ENCODE results near the gene EDAR.

The EDAR gene

GRCh38 chr2:108949316-108950239 is 39.4 kb downstream of the EDAR start:
- no peak overlapping the region for H3K4me3 ChIP-seq (ENCODE audit: low read length in 2 of 2)
- H3K4me1 ChIP-seq (ENCODE audit: control insufficient read depth, insufficient read depth, low read length): no peaks in the 10 kb centered on the region
- H3K9ac ChIP-seq (ENCODE audit: low read length in 2 of 2): no peak overlapping the region
- H3K27me3 ChIP-seq (ENCODE audit: control insufficient read depth in 1 of 2, insufficient read depth in 2 of 2, low read length in 2 of 2): no peaks in the 10 kb centered on the region
- no peak overlapping the region for H3K27ac ChIP-seq (ENCODE audit: low read length)
- peaks cover 0 to 10% of the 10 kb centered on the region in 2 donors for H3K9me3 ChIP-seq (ENCODE audit: control insufficient read depth in 2 of 2, low read length in 2 of 2)
- no peaks in the 10 kb centered on the region for H3K36me3 ChIP-seq (ENCODE audit: control insufficient read depth in 2 of 2, insufficient read depth in 2 of 2, low read length in 2 of 2)

- no peaks in the 10 kb centered on the region for H3K36me3 ChIP-seq (ENCODE audit: control insufficient read depth in 2 of 2, insufficient read depth in 2 of 2, low read length in 2 of 2)
- H3K4me3 ChIP-seq (ENCODE audit: low read length in 2 of 2): no peak overlapping the region
- no peak overlapping the region for H3K9ac ChIP-seq (ENCODE audit: low read length in 2 of 2)
- no peaks in the 10 kb centered on the region for H3K27me3 ChIP-seq (ENCODE audit: control insufficient read depth in 1 of 2, insufficient read depth in 2 of 2, low read length in 2 of 2)
- no peak overlapping the region for H3K27ac ChIP-seq (ENCODE audit: low read length)
- peaks cover 0 to 10% of the 10 kb centered on the region in 2 donors for H3K9me3 ChIP-seq (ENCODE audit: control insufficient read depth in 2 of 2, low read length in 2 of 2)
- H3K4me1 ChIP-seq (ENCODE audit: control insufficient read depth, insufficient read depth, low read length): no peaks in the 10 kb centered on the region
Observed at GRCh38 chr2:108947271-108947907, 41.6 kb downstream of the EDAR start.

- H3K4me3 ChIP-seq (ENCODE audit: low read length in 2 of 2): no peak overlapping the region
- peaks cover 0 to 6% of the 10 kb centered on the region in 2 donors for H3K9me3 ChIP-seq (ENCODE audit: control insufficient read depth in 2 of 2, low read length in 2 of 2)
- H3K4me1 ChIP-seq (ENCODE audit: control insufficient read depth, insufficient read depth, low read length): no peaks in the 10 kb centered on the region
Observed at GRCh38 chr2:108946442-108946841, 42.6 kb downstream of the EDAR start.

GRCh38 chr2:108945969-108946368 is 43.1 kb downstream of the EDAR start:
- H3K27ac ChIP-seq (ENCODE audit: low read length): no peak overlapping the region
- no peaks in the 10 kb centered on the region for H3K4me1 ChIP-seq (ENCODE audit: control insufficient read depth, insufficient read depth, low read length)
- H3K27me3 ChIP-seq (ENCODE audit: control insufficient read depth in 1 of 2, insufficient read depth in 2 of 2, low read length in 2 of 2): no peaks in the 10 kb centered on the region
- no peak overlapping the region for H3K4me3 ChIP-seq (ENCODE audit: low read length in 2 of 2)
- H3K9me3 ChIP-seq (ENCODE audit: control insufficient read depth in 2 of 2, low read length in 2 of 2): peaks cover 0 to 6% of the 10 kb centered on the region in 2 donors
- H3K36me3 ChIP-seq (ENCODE audit: control insufficient read depth in 2 of 2, insufficient read depth in 2 of 2, low read length in 2 of 2): no peaks in the 10 kb centered on the region
- no peak overlapping the region for H3K9ac ChIP-seq (ENCODE audit: low read length in 2 of 2)

More at GRCh38 chr2:108946442-108946841, 42.6 kb downstream of the EDAR start:
- Histone ChIP-seq H3K9ac (ENCODE audit: low read length in 2 of 2) (no peak overlapping the region), H3K27ac (ENCODE audit: low read length) (no peak overlapping the region), H3K36me3 (ENCODE audit: control insufficient read depth in 2 of 2, insufficient read depth in 2 of 2, low read length in 2 of 2) (no peaks in the 10 kb centered on the region), H3K27me3 (ENCODE audit: control insufficient read depth in 1 of 2, insufficient read depth in 2 of 2, low read length in 2 of 2) (no peaks in the 10 kb centered on the region)

GRCh38 chr2:108944601-108945331 is 44.3 kb downstream of the EDAR start:
- Histone ChIP-seq H3K36me3 (ENCODE audit: control insufficient read depth in 2 of 2, insufficient read depth in 2 of 2, low read length in 2 of 2) (no peaks in the 10 kb centered on the region), H3K9ac (ENCODE audit: low read length in 2 of 2) (no peak overlapping the region), H3K27me3 (ENCODE audit: control insufficient read depth in 1 of 2, insufficient read depth in 2 of 2, low read length in 2 of 2) (no peaks in the 10 kb centered on the region), H3K4me1 (ENCODE audit: control insufficient read depth, insufficient read depth, low read length) (no peaks in the 10 kb centered on the region), H3K9me3 (ENCODE audit: control insufficient read depth in 2 of 2, low read length in 2 of 2) (peaks cover 0 to 6% of the 10 kb centered on the region in 2 donors), H3K4me3 (ENCODE audit: low read length in 2 of 2) (no peak overlapping the region), H3K27ac (ENCODE audit: low read length) (no peak overlapping the region)

- Histone ChIP-seq H3K9me3 (ENCODE audit: control insufficient read depth in 2 of 2, low read length in 2 of 2) (peaks cover 0 to 6% of the 10 kb centered on the region in 2 donors), H3K27me3 (ENCODE audit: control insufficient read depth in 1 of 2, insufficient read depth in 2 of 2, low read length in 2 of 2) (no peaks in the 10 kb centered on the region), H3K4me1 (ENCODE audit: control insufficient read depth, insufficient read depth, low read length) (no peaks in the 10 kb centered on the region), H3K4me3 (ENCODE audit: low read length in 2 of 2) (no peak overlapping the region), H3K27ac (ENCODE audit: low read length) (no peak overlapping the region), H3K9ac (ENCODE audit: low read length in 2 of 2) (no peak overlapping the region), H3K36me3 (ENCODE audit: control insufficient read depth in 2 of 2, insufficient read depth in 2 of 2, low read length in 2 of 2) (no peaks in the 10 kb centered on the region)
Observed at GRCh38 chr2:108943751-108944150, 45.3 kb downstream of the EDAR start.

GRCh38 chr2:108942888-108943287 is 46.1 kb downstream of the EDAR start:
- H3K27me3 ChIP-seq (ENCODE audit: control insufficient read depth in 1 of 2, insufficient read depth in 2 of 2, low read length in 2 of 2): no peaks in the 10 kb centered on the region
- no peaks in the 10 kb centered on the region for H3K4me1 ChIP-seq (ENCODE audit: control insufficient read depth, insufficient read depth, low read length)

GRCh38 chr2:108942231-108942825 is 46.7 kb downstream of the EDAR start:
- no peaks in the 10 kb centered on the region for H3K36me3 ChIP-seq (ENCODE audit: control insufficient read depth in 2 of 2, insufficient read depth in 2 of 2, low read length in 2 of 2)
- no peak overlapping the region for H3K9ac ChIP-seq (ENCODE audit: low read length in 2 of 2)
- no peak overlapping the region for H3K4me3 ChIP-seq (ENCODE audit: low read length in 2 of 2)
- H3K4me1 ChIP-seq (ENCODE audit: control insufficient read depth, insufficient read depth, low read length): no peaks in the 10 kb centered on the region
- no peaks in the 10 kb centered on the region for H3K27me3 ChIP-seq (ENCODE audit: control insufficient read depth in 1 of 2, insufficient read depth in 2 of 2, low read length in 2 of 2)
- peaks cover 0 to 3% of the 10 kb centered on the region in 2 donors for H3K9me3 ChIP-seq (ENCODE audit: control insufficient read depth in 2 of 2, low read length in 2 of 2)
- no peak overlapping the region for H3K27ac ChIP-seq (ENCODE audit: low read length)

More at GRCh38 chr2:108942888-108943287, 46.1 kb downstream of the EDAR start:
- no peak overlapping the region for H3K4me3 ChIP-seq (ENCODE audit: low read length in 2 of 2)
- no peak overlapping the region for H3K9ac ChIP-seq (ENCODE audit: low read length in 2 of 2)
- no peaks in the 10 kb centered on the region for H3K36me3 ChIP-seq (ENCODE audit: control insufficient read depth in 2 of 2, insufficient read depth in 2 of 2, low read length in 2 of 2)
- H3K27ac ChIP-seq (ENCODE audit: low read length): no peak overlapping the region
- peaks cover 0 to 6% of the 10 kb centered on the region in 2 donors for H3K9me3 ChIP-seq (ENCODE audit: control insufficient read depth in 2 of 2, low read length in 2 of 2)

- Histone ChIP-seq H3K27me3 (ENCODE audit: control insufficient read depth in 1 of 2, insufficient read depth in 2 of 2, low read length in 2 of 2) (no peaks in the 10 kb centered on the region), H3K9ac (ENCODE audit: low read length in 2 of 2) (no peak overlapping the region), H3K27ac (ENCODE audit: low read length) (no peak overlapping the region), H3K4me3 (ENCODE audit: low read length in 2 of 2) (no peak overlapping the region), H3K4me1 (ENCODE audit: control insufficient read depth, insufficient read depth, low read length) (no peaks in the 10 kb centered on the region), H3K9me3 (ENCODE audit: control insufficient read depth in 2 of 2, low read length in 2 of 2) (no peaks in the 10 kb centered on the region), H3K36me3 (ENCODE audit: control insufficient read depth in 2 of 2, insufficient read depth in 2 of 2, low read length in 2 of 2) (no peaks in the 10 kb centered on the region)
Observed at GRCh38 chr2:108941767-108942166, 47.3 kb downstream of the EDAR start.

GRCh38 chr2:108941161-108941665 is 47.8 kb downstream of the EDAR start:
- H3K9me3 ChIP-seq (ENCODE audit: control insufficient read depth in 2 of 2, low read length in 2 of 2): no peaks in the 10 kb centered on the region
- H3K36me3 ChIP-seq (ENCODE audit: control insufficient read depth in 2 of 2, insufficient read depth in 2 of 2, low read length in 2 of 2): no peaks in the 10 kb centered on the region
- H3K4me3 ChIP-seq (ENCODE audit: low read length in 2 of 2): no peak overlapping the region
- H3K27ac ChIP-seq (ENCODE audit: low read length): no peak overlapping the region
- H3K4me1 ChIP-seq (ENCODE audit: control insufficient read depth, insufficient read depth, low read length): no peaks in the 10 kb centered on the region
- H3K27me3 ChIP-seq (ENCODE audit: control insufficient read depth in 1 of 2, insufficient read depth in 2 of 2, low read length in 2 of 2): no peaks in the 10 kb centered on the region
- no peak overlapping the region for H3K9ac ChIP-seq (ENCODE audit: low read length in 2 of 2)

All from stomach smooth muscle (tissue), 2 donors.